DMS79 (cell line): ENCODE results near the gene GOSR1.

ENCODE experiments used
- DNase-seq: peaks from one replicate; lab custom pipeline; 2025; lab: John Stamatoyannopoulos, UW

GOSR1 gene

DNA sequence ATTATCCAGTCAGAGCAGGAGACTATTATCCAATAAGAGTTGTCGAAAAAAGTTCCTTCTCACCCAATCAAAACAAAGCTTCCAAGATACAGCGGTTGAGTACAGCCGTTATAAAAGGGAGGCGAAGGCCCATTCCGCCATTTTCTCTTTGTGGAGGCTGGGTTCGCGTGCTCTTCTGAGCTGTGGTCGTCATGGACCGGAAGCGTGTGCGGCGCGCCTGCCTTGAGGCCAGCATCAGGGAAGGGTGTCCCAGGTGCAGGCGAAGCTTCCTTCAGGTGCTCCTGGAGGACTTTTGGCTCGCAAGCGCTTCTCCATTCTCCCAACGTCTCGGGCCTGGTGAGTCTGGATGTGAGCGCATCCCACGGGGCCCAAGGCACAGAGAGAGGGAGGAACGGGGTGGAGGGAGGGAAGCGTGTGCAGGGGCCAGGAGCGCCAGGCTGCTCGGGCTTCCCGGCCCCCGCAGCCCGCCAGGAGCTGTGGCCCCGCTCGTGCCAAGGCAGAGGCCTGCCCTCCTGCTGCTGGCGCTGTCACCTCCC lies 99.2 kb downstream of the GOSR1 start:
- no peak for DNase-seq
